Mammary epithelial cell (primary cell): ENCODE data around the gene PIGZ.

ENCODE experiments used
- CTCF ChIP-seq, 2 donors: IDR thresholded peaks in 1 of 2; conservative IDR thresholded peaks in 1 of 2; 2 replicates each; pipeline ENCODE4 v1.5.1; 2011 to 2012; ENCODE audit warnings: inconsistent platforms in 2 of 2, low read length in 2 of 2, mild to moderate bottlenecking in 2 of 2, control low read depth in 1 of 2, low read depth in 1 of 2; ENCODE audit not compliant: insufficient read depth in 1 of 2; ENCODE audit errors: extremely low read depth in 1 of 2
- EZH2 ChIP-seq: IDR thresholded peaks from 2 replicates; pipeline ENCODE4 v1.6.1; 2012; ENCODE audit warnings: low read length, inconsistent platforms, borderline replicate concordance

GRCh38 chr3:197009532-197010019 lies 40.9 kb upstream of the PIGZ start:
- TF ChIP-seq CTCF (conservative IDR thresholded peaks at IDR 0.05 in 1 of 2, IDR thresholded peaks at IDR 0.05 in 1 of 2; ENCODE audit: extremely low read depth in 1 of 2, insufficient read depth in 1 of 2, low read depth in 1 of 2, low read length in 2 of 2) (no peak), EZH2 (no peak)
